ENCODE measurements around the gene CAMP. TPM values are rescaled to one million over a fixed set of nuclear protein-coding genes. Genes with fewer than 3 reads are reported as not detected.

Gene CAMP
- total and polyA plus RNA-seq, 2 of the 13 experiments (the other 11 are each of a cell fraction or from before 2014, with no cell fraction given), result not detected

GRCh38 chr3:48187579-48188265, 35.6 kb upstream of the CAMP start (continued):
- TF ChIP-seq ZNF564 (CRISPR knock-in tag; IDR thresholded peaks at IDR 0.05) (no peak), ATF6 (CRISPR knock-in tag; conservative IDR thresholded peaks at IDR 0.05) (no peak), GLI4 (CRISPR knock-in tag; IDR thresholded peaks at IDR 0.05; ENCODE audit: borderline replicate concordance) (no peak), HNRNPK (IDR thresholded peaks at IDR 0.05; ENCODE audit: low read depth, low read length, poor library complexity, severe bottlenecking) (no peak), IKZF4 (CRISPR knock-in tag; IDR thresholded peaks at IDR 0.05; ENCODE audit: borderline replicate concordance, low read depth, not compliant biosample characterization) (peak; percentile 35), PPARG (CRISPR knock-in tag; conservative IDR thresholded peaks at IDR 0.05) (no peak), EED (CRISPR knock-in tag; IDR thresholded peaks at IDR 0.05) (peak; percentile 34; the same call in 1 of the 2 replicates), ZSCAN5A (CRISPR knock-in tag; IDR thresholded peaks at IDR 0.05; ENCODE audit: borderline replicate concordance) (no peak), ZNF773 (CRISPR knock-in tag; IDR thresholded peaks at IDR 0.05; ENCODE audit: borderline replicate concordance) (peak; percentile 50; the same call in 1 of the 2 replicates), PATZ1 (CRISPR knock-in tag; IDR thresholded peaks at IDR 0.05) (no peak; the same call in 1 of the 2 replicates), SALL1 (CRISPR knock-in tag; IDR thresholded peaks at IDR 0.05) (no peak), ZNF142 (CRISPR knock-in tag; IDR thresholded peaks at IDR 0.05) (peak; percentile 100), NFE2L1 (CRISPR knock-in tag; IDR thresholded peaks at IDR 0.05; ENCODE audit: borderline replicate concordance) (no peak), HNRNPUL1 (IDR thresholded peaks at IDR 0.05; ENCODE audit: low read depth, low read length) (no peak), BRF2 (CRISPR knock-in tag; IDR thresholded peaks at IDR 0.05) (peak; percentile 57; the same call in 1 of the 2 replicates)

Data from HepG2 (cell line).